NK-92 (cell line): ENCODE results near the gene ATP8B2.
"Not testable (repeated sequence)": the region's sequence is repeated elsewhere in the genome, so short reads cannot be mapped to it uniquely, and the experiment has no call there.

Source experiments
- DNase-seq: peaks from one replicate; lab custom pipeline; 2025; ENCODE audit not compliant: unreplicated experiment; lab: John Stamatoyannopoulos, UW

The ATP8B2 gene

DNA sequence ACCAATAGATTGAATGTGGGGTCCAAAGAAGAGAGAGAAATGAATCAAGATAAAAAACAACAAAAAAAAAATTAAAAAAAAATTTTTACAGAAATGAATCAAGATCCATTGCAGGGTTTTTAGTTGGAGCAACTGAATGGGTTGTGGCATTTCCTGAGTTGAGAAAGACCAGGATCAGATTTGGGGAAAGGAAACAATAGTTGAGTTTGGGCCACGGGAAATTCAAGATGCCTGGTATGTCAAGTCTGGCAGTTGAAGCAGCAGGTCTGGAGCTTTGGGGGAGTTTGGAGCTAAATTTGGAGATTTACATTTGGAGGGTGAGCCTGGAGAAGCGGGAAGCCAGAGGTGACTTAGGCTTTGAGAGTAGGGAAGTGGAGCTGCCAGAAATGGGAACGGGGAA lies 22.6 kb downstream of the ATP8B2 start:
- no peak for DNase-seq

DNA sequence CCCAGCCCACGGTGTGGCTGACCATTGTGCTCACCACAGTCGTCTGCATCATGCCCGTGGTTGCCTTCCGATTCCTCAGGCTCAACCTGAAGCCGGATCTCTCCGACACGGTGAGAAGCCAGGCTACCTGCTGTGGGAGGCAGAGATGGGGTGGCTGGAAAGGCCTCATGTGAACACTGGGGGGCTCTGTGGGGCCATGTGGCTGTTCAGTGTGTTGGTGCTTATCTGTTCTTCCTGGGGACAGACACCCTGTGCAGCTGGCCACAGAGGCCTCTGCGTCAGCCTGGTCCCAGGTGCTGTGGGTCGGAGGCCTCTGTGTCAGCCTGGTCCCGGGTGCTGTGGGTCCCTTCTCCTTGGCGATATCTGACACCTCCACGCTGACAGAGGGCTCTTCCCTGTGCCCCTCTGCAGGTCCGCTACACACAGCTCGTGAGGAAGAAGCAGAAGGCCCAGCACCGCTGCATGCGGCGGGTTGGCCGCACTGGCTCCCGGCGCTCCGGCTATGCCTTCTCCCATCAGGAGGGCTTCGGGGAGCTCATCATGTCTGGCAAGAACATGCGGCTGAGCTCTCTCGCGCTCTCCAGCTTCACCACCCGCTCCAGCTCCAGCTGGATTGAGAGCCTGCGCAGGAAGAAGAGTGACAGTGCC lies 23.2 kb downstream of the ATP8B2 start:
- no peak for DNase-seq

DNA sequence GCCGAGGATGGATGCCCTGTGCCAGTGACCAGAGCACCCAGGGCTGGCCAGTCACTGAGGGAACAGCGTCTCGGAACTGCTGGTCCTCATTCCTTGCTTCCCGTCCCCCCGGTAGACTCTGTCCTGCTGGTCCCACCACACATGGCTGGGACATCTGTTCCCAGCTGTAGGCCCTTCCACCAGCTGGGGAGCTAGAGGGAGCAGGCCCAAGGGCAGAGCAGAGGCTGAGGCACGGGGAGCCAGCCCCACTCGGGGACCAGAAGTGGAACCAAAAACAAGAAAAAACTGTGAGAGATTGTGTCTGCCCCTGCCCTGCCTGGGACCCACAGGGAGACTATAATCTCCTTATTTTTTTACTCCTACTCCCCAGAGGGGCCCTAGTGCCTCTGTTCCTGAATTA lies 23.8 kb downstream of the ATP8B2 start:
- DNase-seq, result no peak

DNA sequence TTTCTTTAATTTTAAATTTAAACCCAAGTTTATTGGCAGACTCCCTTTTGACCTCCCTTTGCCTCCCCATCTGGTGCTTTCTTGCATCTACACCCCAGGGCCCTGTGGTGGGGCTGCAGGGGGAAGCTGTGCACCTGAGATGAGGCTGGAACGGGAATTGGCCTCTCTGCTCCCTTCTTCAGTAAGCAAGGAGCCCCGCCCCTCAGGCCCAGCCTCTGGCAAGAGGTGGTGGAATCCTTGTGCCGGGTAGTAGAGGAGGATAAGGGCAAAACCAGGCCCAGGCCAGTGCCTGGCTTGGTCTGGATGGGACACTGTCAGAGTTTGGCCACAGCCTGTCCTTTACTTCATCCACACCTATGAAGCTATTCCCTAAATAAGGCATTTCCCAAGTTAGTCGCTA lies 25.1 kb downstream of the ATP8B2 start:
- DNase-seq, result no peak

DNA sequence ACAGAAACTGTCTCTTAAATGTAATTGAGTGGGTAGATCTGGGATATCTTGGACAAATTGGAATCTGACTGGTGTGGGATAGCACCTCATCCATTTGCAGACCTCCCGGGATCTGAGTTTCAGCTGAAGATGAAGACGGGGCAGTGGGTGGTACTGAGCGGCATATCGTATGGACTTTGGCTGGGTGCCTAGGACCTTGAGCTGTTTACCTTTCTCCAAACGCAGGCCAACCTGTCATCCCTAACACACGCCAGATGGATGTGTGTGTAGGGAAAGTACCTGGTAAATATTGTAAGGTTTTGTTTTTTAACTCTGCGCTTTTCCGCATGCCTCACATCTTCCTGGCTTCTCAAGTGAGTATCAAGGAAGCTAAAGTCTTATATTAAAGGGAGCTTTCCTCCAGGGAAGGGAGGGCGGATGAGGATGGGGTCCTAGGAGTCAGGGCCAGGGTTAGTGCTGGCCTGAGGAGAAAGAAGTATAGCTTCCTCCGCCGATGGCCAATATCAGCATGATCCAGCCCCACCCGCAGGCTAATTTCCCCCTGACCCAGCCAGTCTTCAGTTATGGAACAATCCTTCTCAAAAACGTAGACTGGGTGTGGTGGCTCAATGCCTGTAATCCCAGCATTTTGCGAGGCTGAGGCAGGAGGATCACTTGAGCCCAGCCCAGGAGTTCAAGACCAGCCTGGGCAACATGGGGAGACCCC lies 26.2 kb downstream of the ATP8B2 start:
- DNase-seq, result no peak

DNA sequence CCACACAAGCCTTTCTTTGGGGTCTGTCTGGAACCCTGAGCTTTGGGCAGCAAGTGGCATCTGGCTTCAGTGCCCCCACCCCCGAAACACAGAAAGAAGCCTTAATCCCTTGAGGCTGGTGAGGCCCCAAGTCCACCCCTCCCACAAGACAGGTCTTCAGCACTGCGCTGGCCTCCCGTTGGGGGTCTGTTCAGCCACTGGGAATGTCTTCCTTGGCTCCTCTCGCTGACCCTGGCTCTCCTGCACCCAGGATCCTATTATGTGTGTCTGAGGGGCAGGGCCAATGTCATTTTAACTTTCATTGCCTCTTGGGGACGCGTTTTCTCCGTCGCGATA lies 26.9 kb downstream of the ATP8B2 start:
- no peak for DNase-seq

DNA sequence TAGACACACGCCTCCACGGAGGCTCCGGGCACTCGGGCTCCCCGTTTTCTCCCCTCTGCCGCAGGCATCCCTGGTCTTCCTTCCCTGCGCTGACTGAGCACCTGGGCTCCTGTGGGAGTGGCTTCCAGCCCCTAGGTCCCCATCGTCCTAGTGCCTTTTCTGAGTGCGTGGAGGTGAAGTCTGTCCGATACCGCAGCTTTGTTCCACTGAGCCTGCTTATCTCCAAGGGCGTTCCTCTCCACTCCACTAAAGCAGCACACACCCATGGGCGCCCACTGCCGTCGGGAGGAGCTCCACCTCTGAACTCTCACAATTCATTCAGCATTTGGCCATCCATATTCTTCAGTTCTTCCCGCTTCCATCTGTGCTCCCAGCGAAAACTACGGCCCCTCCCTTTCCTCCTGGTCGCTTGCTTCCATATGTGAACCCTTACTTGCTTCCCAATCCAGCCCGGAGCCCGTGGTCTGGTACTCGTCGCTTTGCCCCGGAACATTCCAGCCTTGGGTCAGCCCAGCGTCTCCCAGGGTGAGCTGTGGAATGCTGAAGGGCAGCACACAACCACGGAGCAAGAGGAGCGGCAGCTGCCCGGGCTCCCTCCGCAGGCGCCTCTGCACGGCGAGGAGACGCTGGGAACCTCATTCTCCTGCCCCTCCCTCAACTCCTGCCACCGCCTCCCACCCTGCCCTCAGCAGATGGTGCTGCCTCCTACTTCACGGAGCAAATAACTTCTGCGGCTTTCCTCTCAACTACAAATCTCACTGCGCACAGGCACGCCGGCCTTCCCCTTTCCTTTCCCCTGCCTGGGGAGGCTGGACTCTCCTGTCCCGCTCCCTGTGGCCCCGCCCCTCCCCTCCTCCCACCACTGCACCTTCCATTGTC lies 27.5 kb downstream of the ATP8B2 start:
- no peak for DNase-seq

DNA sequence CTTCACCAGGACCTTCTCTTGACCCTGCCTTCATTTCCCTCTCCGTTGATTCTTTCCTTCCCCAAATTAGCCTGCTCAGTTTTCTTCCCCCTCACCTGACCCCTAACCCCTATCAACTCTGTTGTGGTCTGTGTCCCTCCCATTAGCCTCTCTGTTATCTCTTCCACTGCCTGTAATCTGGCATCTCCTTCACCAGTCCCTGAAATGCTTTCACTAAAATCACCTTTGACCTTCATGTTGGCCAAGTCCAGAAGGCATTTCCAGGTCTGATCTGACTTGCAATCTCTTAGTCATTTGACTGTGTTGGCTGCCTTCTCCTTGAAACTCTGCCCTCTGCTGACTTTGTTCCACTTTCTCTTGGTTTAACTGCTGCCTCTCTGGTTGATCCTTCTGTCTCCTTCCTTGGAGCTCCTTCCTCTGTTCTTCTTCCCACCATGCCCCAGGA lies 28.2 kb downstream of the ATP8B2 start:
- no peak for DNase-seq

DNA sequence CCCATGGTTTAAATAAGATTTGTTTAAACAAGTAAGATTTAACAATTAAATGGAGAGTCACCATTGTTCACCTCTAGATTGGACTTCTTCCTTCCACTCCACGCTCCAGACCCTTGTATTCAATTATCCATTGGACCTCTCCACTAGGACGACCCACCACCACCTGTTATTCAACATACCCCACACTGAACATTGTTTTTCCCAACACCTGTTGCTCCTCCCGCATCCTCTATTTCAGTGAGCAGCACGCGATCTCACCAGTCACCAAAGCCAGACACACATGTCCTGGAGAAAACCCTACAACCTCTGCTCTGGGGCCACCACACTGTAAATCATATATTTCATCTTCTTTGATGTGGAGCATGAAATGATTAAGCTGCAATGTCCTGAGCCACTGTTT lies 28.6 kb downstream of the ATP8B2 start:
- DNase-seq, result no peak

DNA sequence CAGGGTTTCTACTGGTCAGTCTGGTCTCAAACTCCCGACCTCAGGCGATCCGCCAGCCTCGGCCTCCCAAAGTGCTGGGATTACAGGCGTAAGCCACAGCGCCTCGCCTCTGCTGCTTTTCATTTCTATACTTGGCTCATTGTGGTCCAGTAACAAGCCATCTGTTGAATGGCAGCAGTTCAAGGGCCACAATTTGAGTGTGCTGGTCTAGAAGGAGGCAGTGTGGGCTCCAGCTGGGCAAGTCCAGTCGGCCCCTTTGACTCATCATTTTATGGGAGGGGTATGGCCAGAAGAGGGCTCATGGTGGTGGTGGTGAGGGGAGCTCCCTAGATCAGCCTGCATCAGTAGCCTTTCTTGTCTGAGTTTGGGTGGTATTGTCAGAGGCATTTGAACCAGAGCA lies 33.2 kb downstream of the ATP8B2 start:
- DNase-seq, result no peak

DNA sequence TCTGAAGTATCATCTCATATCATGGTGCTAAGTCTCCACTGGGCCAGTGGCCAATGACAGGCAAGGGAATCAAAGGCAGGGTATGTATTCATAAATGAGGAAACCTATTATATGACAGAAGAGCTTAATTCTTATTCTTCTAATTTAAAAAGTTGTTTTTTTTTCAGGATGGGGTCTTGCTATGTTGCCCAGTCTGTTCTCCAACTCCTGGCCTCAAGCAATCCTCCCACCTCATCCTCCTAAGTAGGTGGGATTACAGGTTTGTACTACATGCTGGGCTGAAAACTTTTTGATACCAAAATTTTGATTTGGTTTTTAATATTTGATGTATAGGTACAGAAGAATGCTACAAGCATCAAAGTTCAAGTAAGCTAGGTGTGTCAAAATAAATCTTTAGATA lies 35.0 kb downstream of the ATP8B2 start:
- DNase-seq, result no peak

DNA sequence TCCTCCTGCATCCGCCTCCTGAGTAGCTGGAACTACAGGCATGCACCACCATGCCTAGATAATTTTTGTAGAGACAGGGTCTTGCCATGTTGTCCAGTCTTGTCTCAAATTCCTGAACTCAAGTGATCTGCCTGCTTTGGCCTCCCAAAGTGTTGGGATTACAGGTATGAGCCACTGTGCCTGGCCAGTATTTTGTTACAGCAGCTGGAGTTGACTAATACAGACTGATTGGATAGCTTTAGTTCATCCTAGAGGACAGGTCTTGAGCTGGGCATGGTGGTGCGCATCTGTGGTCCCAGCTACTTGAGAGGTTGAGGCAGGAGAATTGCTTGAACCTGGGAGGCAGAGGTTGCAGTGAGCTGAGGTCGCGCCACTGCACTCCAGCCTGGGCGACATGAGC lies 35.6 kb downstream of the ATP8B2 start:
- not testable (repeated sequence) for DNase-seq

DNA sequence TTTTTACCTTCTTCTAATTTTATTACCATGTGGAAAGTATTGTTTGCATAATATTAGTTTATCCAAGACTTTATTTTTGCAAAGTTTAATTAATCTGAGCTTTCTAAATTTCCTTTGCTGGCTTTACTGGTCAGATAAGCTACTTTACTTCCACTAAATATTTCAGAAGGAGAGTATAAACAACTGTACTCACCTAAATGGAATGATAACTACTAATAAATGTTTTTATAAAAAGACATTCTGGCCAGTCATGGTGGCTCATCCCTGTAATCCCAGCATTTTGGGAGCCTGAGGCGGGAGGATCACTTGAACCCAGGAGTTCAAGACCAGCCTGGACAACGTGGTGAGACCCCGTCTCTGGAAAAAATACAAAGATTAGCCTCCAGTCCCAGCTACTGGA lies 36.0 kb downstream of the ATP8B2 start:
- DNase-seq, result no peak

DNA sequence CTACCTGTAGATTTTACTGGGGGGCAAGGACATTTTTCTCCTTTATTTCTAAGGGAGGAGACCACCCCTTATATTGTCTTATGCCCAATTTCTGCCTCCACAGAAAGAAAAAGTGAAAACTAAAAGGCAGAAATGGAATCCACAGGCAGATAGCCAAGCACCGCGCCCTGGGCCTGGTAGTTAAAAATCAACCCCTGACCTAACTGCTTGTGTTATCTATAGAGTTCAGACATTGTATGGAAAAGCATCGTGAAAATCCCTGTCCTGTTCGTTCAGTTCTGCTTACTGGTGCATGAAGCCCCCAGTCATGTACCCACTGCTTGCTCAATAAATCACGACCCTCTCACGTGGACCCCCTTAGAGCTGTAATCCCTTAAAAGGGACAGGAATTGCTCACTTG lies 46.1 kb downstream of the ATP8B2 start:
- no peak for DNase-seq

DNA sequence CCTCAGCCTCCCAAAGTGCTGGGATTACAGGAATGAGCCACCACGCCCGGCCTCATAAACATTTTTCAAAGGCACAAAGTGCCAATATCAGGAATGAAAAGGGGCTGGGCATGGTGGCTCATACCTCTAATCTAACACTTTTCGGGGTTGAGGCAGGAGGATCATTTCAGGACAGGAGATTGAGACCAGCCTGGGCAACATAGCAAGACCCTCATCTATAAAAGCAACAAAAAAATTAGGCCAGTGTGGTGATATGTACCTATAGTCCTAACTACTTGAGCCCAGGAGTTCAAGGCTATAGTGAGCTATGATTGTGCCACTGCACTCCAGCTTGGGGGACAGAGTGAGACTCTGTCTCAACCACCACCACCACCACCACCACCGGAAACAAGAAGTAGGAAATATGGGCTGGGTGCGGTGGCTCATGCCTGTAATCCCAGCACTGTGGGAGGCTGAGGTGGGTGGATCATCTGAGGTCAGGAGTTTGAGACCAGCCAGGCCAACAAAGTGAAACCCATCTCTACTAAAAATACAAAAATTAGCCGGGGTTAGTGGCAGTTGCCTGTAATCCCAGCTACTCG lies 48.5 kb downstream of the ATP8B2 start:
- DNase-seq, result not testable (repeated sequence)

DNA sequence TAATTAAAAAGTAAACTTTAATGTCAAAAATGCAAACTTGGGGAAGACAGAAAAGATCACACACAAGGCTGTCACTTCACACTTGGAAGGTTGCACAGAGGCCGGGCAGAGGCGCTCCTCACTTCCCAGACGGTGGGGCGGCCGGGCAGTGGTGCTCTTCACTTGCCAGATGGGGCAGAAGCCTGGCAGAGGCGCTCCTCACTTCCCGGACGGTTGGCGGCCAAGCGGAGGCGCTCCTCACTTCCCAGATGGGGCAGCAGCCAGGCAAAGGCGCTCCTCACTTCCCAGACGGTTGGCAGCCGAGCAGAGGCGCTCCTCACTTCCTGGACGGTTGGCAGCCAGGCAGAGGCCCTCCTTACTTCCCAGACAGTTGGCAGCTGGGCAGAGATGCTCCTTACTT lies 54.0 kb downstream of the ATP8B2 start:
- no peak for DNase-seq

DNA sequence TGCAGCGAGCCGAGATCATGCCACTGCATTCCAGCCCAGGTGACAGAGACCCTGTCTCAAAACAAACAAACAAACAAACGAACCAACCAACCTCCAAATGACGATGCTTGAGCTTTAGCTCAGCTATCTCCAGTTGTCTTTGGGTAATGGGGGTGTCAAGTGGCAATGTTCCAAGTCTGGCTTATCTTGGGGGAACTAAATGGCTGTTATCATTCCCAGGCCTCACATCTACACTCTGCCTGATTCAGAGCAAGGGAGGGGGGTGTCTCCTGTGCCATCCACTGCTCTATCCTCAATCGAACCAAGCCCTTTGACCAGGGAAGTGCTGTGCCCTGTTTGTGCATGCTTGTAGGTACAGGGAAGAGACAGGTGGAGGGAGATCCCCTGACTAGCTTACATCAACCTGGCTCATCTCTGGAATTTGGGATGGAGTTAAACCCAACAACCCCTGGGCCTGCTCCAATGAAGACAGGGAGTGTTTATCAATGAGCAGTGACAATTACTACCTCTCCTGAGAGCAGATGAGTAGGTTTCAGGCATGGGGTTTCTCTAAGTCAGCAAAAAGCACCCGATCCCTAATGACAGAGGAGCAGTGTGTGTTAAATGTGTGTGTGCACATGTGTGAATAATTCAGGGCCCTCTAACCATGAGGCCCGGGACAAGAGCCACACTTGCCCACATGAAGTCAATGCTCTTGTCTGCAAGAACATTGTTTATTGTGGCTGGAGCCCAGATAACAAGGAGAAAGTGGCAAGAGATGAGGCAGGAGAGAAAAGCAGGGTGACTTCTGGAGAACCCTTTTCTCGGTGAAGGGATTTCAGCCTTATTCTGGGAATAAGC lies 59.5 kb downstream of the ATP8B2 start:
- DNase-seq, result no peak

DNA sequence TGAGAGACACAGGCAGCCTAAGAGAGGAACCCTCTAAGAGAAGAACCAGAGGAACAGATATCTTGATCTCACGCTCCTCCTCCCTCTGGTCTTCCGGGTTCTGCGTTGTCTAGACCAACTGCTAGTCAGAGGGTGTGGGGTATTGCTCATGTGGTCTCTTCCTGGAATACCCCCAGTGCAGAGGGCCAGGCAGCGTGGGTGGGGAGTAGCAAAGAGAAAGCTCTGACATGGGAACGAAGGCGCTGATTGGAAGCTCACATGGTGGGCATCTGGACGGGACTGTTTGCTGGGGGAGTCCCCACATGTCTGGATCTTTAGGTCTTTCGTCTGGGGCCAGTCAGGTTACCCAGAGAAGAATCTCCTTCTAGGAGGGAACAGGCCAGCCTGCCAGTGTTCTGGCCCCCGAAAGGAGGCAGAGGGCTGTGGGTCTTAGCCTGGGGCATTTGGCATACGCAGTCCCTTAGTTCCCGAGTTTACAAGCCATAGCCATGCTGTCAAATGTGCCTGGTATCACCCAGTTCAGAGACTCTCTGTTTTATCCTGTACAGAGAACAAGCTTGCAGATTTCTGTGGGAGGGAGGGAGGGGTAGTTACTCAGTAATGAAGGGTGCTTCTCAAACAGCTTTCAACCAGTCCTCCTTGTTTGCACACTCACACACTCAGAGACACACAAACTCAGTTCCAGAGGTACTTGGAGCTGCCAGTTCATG lies 61.5 kb downstream of the ATP8B2 start:
- no peak for DNase-seq

DNA sequence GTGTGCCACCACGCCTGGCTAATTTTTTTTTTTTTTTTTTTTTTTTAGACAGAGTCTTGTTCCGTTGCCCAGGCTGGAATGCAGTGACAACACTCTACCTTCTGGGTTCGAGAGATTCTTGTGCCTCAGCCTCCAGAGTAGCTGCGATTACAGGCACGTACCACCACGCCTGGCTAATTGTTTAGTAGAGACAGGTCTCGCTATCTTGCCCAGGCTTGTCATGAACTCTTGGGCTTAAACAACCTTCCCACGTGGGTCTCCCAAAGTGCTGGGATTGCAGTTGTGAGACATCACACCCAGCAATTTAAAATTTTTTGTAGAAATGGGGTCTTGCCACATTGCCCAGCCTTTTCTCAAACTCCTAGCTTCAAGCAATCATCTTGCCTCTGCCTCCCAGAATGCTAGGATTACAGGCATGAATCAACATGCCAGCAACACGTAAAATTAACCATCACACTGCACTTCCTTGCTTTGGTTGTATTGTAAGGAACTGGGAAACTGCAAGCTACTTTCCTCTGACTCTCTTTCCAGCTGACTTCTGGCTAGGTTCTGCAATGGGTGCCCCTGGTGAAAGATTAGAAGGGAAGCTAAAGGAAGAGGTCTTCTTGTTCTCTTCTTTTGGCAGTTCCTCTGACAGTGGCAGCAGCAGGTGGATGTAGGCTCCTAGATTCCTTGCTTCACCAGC lies 65.9 kb downstream of the ATP8B2 start:
- DNase-seq, result no peak

DNA sequence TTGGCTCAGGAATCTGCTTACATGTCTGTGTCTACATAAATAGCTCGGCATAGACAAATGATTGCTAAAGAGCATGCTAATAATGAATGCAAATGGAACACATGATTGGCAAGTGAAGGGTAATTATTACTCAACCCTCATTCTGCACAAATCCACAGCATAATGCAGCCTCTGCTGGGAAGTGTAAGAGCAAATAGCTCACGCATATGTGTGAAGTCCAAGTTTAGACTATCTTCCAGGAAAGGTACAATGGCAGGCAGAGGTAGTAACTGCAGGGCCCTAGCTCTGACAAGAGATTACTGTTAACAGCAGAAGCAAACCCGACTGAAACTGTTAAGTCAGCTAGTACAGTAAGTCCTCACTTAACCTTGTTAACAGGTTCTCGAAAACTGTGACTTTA lies 72.8 kb downstream of the ATP8B2 start:
- DNase-seq, result no peak
